AG10803 (cell line): Measurements from ENCODE around the gene MEGF6.

ENCODE experiments used
- DNase-seq: peaks from one replicate; pipeline ENCODE4 v3.0.0; 2010; ENCODE audit warnings: low read depth
- H3K4me3 ChIP-seq: 2 replicates; pipeline ENCODE4 v1.5.1; 2011; ENCODE audit warnings: mild to moderate bottlenecking, low read length, control low read depth
- CTCF ChIP-seq: conservative IDR thresholded peaks from 2 replicates; pipeline ENCODE4 v1.5.1; 2011; ENCODE audit warnings: mild to moderate bottlenecking, low read length, control low read depth, inconsistent platforms

MEGF6 gene

GRCh38 chr1:3494321-3495308 is 116.7 kb downstream of the MEGF6 start:
- no peak for DNase-seq
- no peak for TF ChIP-seq CTCF

GRCh38 chr1:3492545-3493246 is 118.6 kb downstream of the MEGF6 start:
- no peak overlapping the region for H3K4me3 ChIP-seq
- DNase-seq: no peak
- no peak for TF ChIP-seq CTCF

More at GRCh38 chr1:3494321-3495308, 116.7 kb downstream of the MEGF6 start:
- H3K4me3 ChIP-seq: no peak overlapping the region

- no peak overlapping the region for H3K4me3 ChIP-seq
- TF ChIP-seq CTCF: peak; percentile 77
- DNase-seq: peak; percentile 31
Observed at GRCh38 chr1:3491291-3492246, 119.7 kb downstream of the MEGF6 start.

GRCh38 chr1:3490046-3490745 is 121.1 kb downstream of the MEGF6 start:
- DNase-seq: no peak
- TF ChIP-seq CTCF: no peak

GRCh38 chr1:3488432-3488831 is 122.9 kb downstream of the MEGF6 start:
- no peak for TF ChIP-seq CTCF
- H3K4me3 ChIP-seq: no peak overlapping the region
- DNase-seq: no peak

More at GRCh38 chr1:3490046-3490745, 121.1 kb downstream of the MEGF6 start:
- no peak overlapping the region for H3K4me3 ChIP-seq

GRCh38 chr1:3485016-3485415 is 126.3 kb downstream of the MEGF6 start:
- TF ChIP-seq CTCF: no peak
- no peak overlapping the region for H3K4me3 ChIP-seq

More at GRCh38 chr1:3485016-3485415, 126.3 kb downstream of the MEGF6 start:
- DNase-seq: no peak
